Activated T-helper 1 cell treated with anti-CD3 and anti-CD28 coated beads, Interleukin-12 subunit alpha, Interleukin-12 subunit beta, Interleukin-2, Interleukin-4 antibody, amounts not matched to agents 30 ng/mL and 10 ng/mL and 1 ng/mL, durations not matched to agents 14 hours and 24 hours and 36 hours (primary cell): ENCODE data around the gene CDHR1. TPM values are rescaled to one million over a fixed set of nuclear protein-coding genes. Genes with fewer than 3 reads are reported as not detected.

Source experiments
- DNase-seq: peaks from one replicate; pipeline ENCODE4 v3.0.0; 2021; ENCODE audit warnings: low spot score
- H3K27ac Mint-ChIP-seq: one replicate; pipeline ENCODE4 v1.8.0; 2021; ENCODE audit warnings: mild to moderate bottlenecking, mixed read lengths
- H3K27me3 Mint-ChIP-seq: one replicate; pipeline ENCODE4 v1.8.0; 2022; ENCODE audit warnings: mild to moderate bottlenecking, moderate library complexity, mixed read lengths; ENCODE audit not compliant: insufficient read depth
- H3K36me3 Mint-ChIP-seq: one replicate; pipeline ENCODE4 v1.8.0; 2021; ENCODE audit warnings: low read depth, mixed read lengths
- H3K4me1 Mint-ChIP-seq: one replicate; pipeline ENCODE4 v1.8.0; 2021; ENCODE audit warnings: low read depth, mixed read lengths
- H3K4me3 Mint-ChIP-seq: one replicate; pipeline ENCODE4 v1.8.0; 2021; ENCODE audit warnings: mild to moderate bottlenecking, moderate library complexity, mixed read lengths
- H3K9me3 Mint-ChIP-seq: one replicate; pipeline ENCODE4 v1.8.0; 2021; ENCODE audit warnings: mixed read lengths
- intact Hi-C: fragments of 100-400 bp; cut with micrococcal nuclease; formaldehyde crosslinking; loops from one replicate; pipeline ENCODE4 v1.15.1; 2024
- total RNA-seq: library from RNA; stranded (reverse); gene quantifications from 2 replicates; pipeline ENCODE4 v1.2.3, GENCODE V29; 2022

The CDHR1 gene
- total RNA-seq, 1 donor from 2014 or later = 0.47 TPM

DNA sequence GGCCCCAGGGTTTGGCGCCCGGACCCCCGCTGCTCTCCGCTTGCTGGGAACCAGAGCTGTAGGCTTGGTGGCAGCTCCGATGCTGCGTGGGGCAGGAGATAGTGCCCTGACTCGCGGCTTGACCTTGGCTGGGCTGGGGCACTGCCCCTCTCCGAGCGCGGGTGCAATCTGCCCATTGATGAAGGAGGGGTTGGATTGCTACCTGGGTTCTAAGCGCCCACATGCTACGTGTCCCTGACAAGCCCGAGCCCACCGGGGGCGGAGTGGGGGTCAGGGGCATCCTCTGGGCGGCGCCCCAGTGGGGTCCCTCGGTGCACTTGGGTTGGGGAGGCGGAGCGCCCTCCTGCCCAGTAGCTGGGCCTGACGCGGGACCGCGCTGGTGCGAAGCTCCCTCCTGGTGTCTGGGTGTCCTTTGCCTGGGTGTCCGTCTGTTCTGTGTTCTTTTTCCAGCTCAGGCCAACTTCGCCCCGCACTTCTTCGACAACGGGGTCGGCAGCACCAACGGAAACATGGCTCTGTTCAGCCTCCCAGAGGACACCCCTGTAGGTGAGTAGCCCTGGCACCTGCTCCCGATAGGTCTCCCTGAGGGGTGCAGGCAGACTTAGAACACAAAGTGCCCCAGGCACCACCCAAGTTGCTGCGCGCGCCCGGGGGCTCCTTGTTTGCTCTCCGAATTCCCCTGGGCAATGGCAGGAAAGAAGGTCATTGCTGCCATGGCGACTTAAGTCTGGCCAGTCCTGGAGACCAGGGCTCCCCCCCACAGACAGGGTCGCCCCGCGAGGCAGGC, 900 bp downstream of the CDHR1 start:
- Mint-ChIP-seq H3K36me3 (no peaks in the 10 kb centered on the region), H3K4me1 (peaks cover 10% of the 10 kb centered on the region), H3K9me3 (no peaks in the 10 kb centered on the region), H3K27ac (no peak overlapping the region), H3K27me3 (peaks cover 44% of the 10 kb centered on the region), H3K4me3 (peak overlapping the region; percentile 47)
- intact Hi-C loops = no loop called here
- DNase-seq = no peak

DNA sequence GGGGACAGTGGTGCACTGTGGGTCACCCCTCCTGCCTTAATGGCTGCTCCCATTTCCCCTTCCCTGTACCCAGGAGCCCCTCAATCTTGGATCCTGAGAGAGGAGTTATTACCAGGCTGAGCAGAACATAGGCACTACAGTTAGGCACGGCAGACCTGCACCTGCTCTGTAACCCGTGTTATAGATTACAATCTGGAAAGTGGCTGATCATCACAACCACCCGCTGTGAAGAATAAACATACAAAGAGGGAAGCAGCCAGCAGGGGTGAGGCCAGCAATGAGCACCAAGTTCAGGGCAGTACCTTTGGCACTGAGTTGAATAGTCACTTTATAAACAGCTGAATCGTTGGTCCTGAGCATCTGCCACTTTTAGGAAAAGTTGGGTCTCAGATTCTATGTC, 1.7 kb downstream of the CDHR1 start:
- Mint-ChIP-seq H3K4me3 (no peak overlapping the region), H3K4me1 (peaks cover 6% of the 10 kb centered on the region), H3K27ac (no peak overlapping the region), H3K27me3 (peaks cover 48% of the 10 kb centered on the region), H3K9me3 (no peaks in the 10 kb centered on the region), H3K36me3 (no peaks in the 10 kb centered on the region)
- DNase-seq = no peak
- intact Hi-C loops = no loop called here

DNA sequence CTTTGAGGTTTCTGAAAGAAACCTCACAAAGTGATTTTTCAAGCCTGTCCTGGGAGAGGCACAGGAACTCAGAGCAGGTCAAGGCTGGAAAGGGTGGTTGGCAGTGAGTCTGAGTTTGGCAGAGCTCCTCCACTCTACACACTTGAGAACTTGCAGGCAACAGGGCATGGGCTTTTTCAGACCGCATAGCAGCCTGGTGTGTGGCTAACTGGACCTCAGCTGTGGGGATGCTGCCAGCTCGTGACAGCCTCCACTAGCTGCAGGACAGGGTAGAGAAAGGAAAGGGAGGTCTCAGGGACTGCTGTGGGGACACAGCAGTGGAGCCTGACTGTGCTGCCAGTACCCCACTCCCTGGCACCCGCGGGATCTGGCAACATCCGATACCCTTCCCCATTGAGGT, 2.6 kb downstream of the CDHR1 start:
- peaks cover 43% of the 10 kb centered on the region for H3K27me3 Mint-ChIP-seq
- intact Hi-C loops = no loop called here
- H3K4me3 Mint-ChIP-seq = no peak overlapping the region
- H3K9me3 Mint-ChIP-seq = no peaks in the 10 kb centered on the region
- H3K36me3 Mint-ChIP-seq = no peaks in the 10 kb centered on the region
- H3K27ac Mint-ChIP-seq = no peak overlapping the region
- DNase-seq = no peak
- H3K4me1 Mint-ChIP-seq = no peaks in the 10 kb centered on the region

DNA sequence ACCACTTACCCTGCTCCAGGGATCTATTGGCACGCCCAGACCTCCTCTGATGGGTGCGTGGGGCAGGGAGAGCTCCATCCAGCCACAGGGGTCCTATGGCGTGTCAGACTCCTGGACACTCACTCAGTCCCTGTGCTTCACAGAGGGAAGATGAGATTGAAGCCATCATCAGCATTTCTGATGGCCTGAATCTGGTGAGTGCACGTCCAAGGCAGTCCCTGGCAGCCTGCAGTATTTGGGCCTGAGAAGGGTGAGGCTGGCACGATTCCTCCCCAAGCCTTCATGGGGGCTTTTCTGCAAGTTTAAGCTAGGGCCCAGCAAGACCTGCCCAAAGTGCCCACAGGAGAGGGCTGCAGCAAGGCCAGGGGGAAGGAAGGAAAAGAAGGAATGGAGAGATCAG, 3.3 kb downstream of the CDHR1 start:
- H3K36me3 Mint-ChIP-seq = no peaks in the 10 kb centered on the region
- peaks cover 39% of the 10 kb centered on the region for H3K27me3 Mint-ChIP-seq
- H3K27ac Mint-ChIP-seq = no peak overlapping the region
- no peaks in the 10 kb centered on the region for H3K9me3 Mint-ChIP-seq
- no peak overlapping the region for H3K4me3 Mint-ChIP-seq
- intact Hi-C loops = no loop called here
- H3K4me1 Mint-ChIP-seq = no peaks in the 10 kb centered on the region
- no peak for DNase-seq

DNA sequence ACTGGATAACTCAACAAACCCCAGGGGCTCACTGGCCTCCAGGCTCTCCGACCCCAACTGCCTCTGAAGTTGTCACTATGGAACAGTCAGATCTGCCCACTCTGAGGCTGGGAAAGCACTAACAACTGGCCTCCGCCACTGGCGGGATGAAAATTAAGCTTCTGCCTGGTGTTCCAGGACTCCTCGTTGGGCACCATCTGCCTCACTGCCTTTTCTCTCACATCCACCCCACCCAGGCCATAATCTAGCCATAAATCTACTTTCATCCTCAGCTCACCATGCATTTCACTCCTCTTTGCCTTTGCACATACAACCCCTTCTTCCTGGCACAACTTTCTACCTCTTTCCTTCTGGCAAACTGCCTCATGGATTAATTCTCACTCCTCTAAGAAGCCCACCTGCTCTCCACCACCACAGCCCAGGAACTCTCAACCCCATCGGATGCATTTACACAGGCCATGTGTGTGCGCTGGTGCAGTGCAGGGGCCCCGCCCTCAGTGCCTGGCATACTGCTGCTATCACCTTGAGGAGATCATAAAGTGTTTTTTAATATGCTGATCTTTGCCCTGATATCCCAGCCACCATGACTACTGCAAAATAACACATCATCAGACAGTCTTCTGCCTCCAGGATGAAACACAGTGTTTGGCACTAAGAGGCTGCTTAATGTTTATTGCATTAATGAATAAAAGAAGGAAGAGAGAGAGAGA, 4.0 kb downstream of the CDHR1 start:
- Mint-ChIP-seq H3K4me3 (no peak overlapping the region), H3K27me3 (peaks cover 35% of the 10 kb centered on the region), H3K9me3 (no peaks in the 10 kb centered on the region), H3K4me1 (no peaks in the 10 kb centered on the region), H3K36me3 (no peaks in the 10 kb centered on the region), H3K27ac (no peak overlapping the region)
- DNase-seq = no peak
- intact Hi-C loops = no loop called here

DNA sequence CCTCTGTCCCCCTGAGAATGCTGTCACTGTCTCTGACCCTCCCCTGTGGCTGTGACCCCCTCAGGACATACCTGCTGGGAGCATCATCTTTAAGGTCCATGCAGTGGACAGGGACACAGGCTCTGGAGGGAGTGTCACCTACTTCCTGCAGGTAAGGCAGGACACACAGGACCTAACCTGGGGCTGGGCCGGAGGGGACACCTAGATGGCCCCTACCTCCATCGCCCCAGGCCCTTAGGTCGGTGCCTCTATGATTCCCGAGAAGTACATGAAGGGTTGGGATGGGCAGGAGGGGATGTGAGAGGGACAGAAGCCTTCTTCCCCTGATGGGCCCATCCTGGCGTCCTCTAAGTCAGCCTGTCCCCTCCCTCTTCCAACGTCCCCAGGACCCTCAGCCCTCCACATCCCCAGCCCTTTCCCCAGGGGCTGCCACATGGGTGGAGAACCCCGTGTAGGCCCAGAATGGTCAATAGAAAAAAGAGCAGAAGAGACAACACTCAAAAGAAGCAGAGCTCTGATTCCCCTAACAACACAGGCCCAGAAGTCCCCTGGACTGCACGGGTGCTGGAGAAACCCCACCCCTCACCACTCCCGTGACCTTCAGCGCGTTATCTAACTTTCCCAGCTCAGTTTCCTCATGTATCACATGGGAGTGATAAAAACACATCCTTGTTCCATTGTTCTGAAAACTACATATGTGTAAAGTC, 6.4 kb downstream of the CDHR1 start:
- H3K36me3 Mint-ChIP-seq = no peaks in the 10 kb centered on the region
- no peak for DNase-seq
- peaks cover 4% of the 10 kb centered on the region for H3K4me1 Mint-ChIP-seq
- peaks cover 24% of the 10 kb centered on the region for H3K27me3 Mint-ChIP-seq
- intact Hi-C loops = no loop called here
- H3K9me3 Mint-ChIP-seq = no peaks in the 10 kb centered on the region
- no peak overlapping the region for H3K27ac Mint-ChIP-seq
- no peak overlapping the region for H3K4me3 Mint-ChIP-seq

DNA sequence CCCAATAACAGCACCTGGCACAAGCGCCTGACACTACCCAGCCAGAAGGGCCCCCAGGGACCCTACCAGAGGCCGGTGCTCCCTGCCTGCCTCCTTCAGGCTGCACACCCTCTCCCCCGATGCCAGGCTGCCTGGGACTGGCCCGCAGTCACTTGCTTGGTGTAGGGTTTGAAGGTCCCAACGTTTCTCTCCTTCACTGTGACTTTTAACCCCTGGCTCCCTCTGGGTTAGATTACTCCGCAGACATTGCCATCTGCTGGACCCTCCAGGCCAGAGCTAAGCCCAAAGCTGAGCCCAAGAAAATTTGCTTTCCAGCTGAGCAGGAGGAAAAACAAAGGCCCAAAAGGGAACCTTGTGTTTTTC, 6.9 kb downstream of the CDHR1 start:
- Mint-ChIP-seq H3K36me3 (no peaks in the 10 kb centered on the region), H3K27ac (no peak overlapping the region), H3K27me3 (peaks cover 20% of the 10 kb centered on the region), H3K4me3 (no peak overlapping the region), H3K4me1 (peaks cover 5% of the 10 kb centered on the region), H3K9me3 (no peaks in the 10 kb centered on the region)
- no peak for DNase-seq
- intact Hi-C loops = no loop called here

DNA sequence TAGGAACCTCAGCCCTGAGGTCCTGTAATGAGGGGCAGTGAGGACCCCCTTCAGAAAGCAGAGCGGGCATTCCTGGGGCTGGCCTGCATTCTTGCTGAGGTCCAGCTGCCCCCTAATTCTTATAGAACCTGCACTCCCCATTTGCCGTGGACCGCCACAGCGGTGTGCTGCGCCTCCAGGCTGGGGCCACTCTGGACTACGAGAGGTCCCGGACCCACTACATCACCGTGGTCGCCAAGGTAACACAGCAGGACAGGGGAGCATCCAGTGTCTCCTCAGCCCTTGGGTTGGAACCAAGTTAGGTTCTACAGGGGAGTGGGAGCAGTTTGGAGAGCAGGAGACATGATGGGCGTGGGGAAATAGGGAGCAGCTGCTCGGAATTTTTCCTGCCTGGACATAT, 7.3 kb downstream of the CDHR1 start:
- H3K27me3 Mint-ChIP-seq = peaks cover 16% of the 10 kb centered on the region
- DNase-seq = no peak
- no peaks in the 10 kb centered on the region for H3K36me3 Mint-ChIP-seq
- intact Hi-C loops = no loop called here
- peaks cover 5% of the 10 kb centered on the region for H3K4me1 Mint-ChIP-seq
- H3K4me3 Mint-ChIP-seq = no peak overlapping the region
- H3K27ac Mint-ChIP-seq = no peak overlapping the region
- no peaks in the 10 kb centered on the region for H3K9me3 Mint-ChIP-seq

DNA sequence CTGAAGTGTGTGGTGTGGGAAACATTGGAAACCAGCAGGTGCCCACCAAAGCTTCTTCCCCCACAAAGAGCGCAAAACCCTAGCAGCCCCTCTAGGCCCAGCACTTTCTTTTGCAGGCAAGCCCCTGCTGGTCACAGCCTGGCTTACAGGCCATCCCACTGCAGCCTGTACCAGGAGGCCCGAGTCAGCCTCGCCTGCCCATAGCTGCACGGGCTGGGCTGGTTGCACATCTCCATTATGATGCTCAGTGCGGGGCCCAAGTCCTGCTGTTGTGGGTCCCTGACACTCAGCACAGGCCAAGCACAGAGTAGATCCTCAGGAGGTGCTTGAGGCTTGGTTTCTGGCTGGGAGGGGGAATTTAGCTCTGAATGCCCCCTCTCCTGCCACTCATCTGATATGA, 8.0 kb downstream of the CDHR1 start:
- intact Hi-C loops = no loop called here
- Mint-ChIP-seq H3K36me3 (no peaks in the 10 kb centered on the region), H3K27ac (no peak overlapping the region), H3K4me1 (peaks cover 5% of the 10 kb centered on the region), H3K9me3 (no peaks in the 10 kb centered on the region), H3K4me3 (no peak overlapping the region), H3K27me3 (peaks cover 16% of the 10 kb centered on the region)
- DNase-seq = no peak

DNA sequence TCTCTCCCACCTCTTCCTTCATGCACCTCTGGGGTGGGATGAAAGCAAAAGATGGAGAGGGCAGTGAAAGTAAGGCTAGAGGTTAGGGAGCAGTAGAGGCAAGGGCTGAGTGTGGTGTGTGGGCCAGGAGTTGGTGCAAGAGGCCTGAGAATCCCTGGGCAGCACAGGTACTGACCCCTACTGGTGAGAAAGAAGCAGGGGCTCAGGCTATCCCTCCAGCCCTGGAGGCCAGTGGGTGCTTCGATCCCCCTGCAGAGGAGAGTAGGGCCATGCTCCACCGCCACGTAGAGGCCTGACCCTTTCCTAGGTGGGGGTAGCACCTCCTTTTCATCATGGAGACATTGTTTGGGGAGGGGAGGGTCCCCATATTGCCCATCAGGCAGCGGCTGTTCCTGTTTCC, 9.8 kb downstream of the CDHR1 start:
- Mint-ChIP-seq H3K27me3 (peaks cover 17% of the 10 kb centered on the region), H3K36me3 (no peaks in the 10 kb centered on the region), H3K9me3 (no peaks in the 10 kb centered on the region), H3K4me3 (no peak overlapping the region), H3K27ac (no peak overlapping the region), H3K4me1 (peaks cover 5% of the 10 kb centered on the region)
- DNase-seq = no peak
- intact Hi-C loops = no loop called here

DNA sequence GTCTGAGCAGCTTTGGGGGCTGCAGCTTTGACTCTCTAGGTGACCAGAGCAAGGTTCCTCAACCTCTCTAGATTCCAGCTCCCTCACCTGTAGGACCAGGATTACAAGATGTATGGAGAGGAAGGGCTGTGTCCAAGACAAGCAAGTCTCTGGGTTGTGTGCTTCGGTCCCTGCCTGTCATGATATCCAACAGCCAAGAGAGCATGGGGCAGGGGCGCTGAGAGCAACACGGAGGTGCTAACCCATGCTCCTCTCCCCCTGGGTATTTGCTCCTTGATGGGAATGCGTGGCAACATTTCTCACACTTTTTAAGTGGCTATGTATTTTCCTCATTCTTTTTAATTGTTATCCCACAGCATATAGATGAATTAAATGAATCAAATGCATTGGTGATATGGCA, 10.3 kb downstream of the CDHR1 start:
- H3K9me3 Mint-ChIP-seq = no peaks in the 10 kb centered on the region

DNA sequence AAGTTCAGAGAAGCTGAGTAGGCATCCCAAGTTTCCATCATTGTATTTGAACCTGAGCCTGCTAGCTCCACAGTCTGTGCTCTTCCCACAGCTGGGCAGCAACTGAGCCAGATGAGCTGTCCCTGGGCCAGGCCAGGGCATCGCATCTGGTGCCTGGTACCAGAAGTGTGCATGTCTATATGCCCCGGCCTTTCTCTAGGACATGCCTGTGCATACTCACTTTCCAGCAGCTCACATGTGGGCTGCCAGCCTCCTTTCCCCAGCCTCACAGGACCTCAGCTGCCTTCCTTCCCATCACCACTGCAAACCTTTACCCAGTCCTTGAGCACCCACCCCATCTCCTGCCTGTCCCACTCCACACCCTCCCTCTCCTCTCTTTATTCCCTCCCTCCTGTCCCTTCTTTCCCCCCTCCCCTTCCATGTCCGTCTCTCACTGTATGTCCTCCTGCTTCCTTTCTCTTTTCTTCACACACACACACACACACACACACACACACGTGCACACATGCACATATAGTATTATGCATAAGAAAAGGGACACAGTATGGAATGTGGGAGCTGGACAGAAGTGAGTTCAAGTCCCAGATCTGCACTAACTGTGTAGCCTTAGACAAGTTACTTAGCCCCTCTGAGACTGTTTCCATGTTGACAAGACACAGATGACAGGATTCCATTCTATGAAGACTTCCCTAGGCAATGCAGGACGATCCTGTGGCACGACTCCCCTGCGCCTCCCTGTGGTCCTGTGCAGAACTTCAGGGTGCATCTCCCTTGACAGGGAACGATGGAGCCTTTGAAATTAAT, 10.9 kb downstream of the CDHR1 start:
- H3K9me3 Mint-ChIP-seq = no peaks in the 10 kb centered on the region
- H3K4me3 Mint-ChIP-seq = no peak overlapping the region
- H3K4me1 Mint-ChIP-seq = peaks cover 5% of the 10 kb centered on the region
- H3K36me3 Mint-ChIP-seq = no peaks in the 10 kb centered on the region
- intact Hi-C loops = loop anchor here (1.0 kb wide), 1 partner anchor 57 kb away; no protein-coding TSS in a partner anchor
- H3K27me3 Mint-ChIP-seq = peaks cover 15% of the 10 kb centered on the region
- H3K27ac Mint-ChIP-seq = no peak overlapping the region
- DNase-seq = peak; percentile 37

More for the DNA sequence above, 10.3 kb downstream of the CDHR1 start:
- Mint-ChIP-seq H3K4me3 (no peak overlapping the region), H3K27ac (no peak overlapping the region), H3K27me3 (peaks cover 17% of the 10 kb centered on the region), H3K36me3 (no peaks in the 10 kb centered on the region), H3K4me1 (peaks cover 5% of the 10 kb centered on the region)
- intact Hi-C loops = loop anchor here (1.0 kb wide), 1 partner anchor 56 kb away; no protein-coding TSS in a partner anchor
- DNase-seq = no peak
